Measurements from ENCODE around the gene MYT1. TPM values are rescaled to one million over a fixed set of nuclear protein-coding genes. Genes with fewer than 3 reads are reported as not detected.
A peak's percentile ranks its signal among the peaks of the same experiment; 100 is the strongest.

Gene MYT1
- total and polyA plus RNA-seq, 9 of the 15 experiments (the other 6 are each of a cell fraction or from before 2014, with no cell fraction given) = 0.02 to 0.12 (median 0.06) TPM; not detected in 4

DNA sequence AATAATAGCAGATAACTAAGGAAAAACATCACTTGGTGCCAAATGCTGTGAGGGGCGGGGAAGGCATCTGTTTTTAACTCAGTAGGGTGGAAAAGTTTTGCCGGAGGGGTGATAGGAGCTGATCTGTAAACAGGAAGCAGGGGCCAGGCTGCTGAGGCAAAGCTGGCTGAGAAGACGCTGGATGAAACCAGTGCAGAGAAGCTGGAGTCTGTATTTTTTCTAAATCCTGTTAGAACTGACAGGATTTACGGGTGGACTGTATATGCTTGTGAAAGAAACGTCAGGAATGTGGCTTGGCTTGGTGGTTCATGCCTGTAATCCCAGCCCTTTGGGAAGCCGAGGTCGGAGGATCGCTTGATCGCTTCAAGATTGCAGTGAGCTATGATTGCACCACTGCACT is 96.9 kb downstream of the MYT1 start (continued):
- TF ChIP-seq ZNF41 (CRISPR knock-in tag; conservative IDR thresholded peaks at IDR 0.05) (no peak), KAT8 (IDR thresholded peaks at IDR 0.05; ENCODE audit: low read depth) (no peak), SRSF9 (IDR thresholded peaks at IDR 0.05; ENCODE audit: borderline replicate concordance, low read depth, low read length) (no peak), RBM34 (IDR thresholded peaks at IDR 0.05; ENCODE audit: borderline replicate concordance, insufficient read depth, low read length) (no peak), RFX5 (IDR thresholded peaks at IDR 0.05; ENCODE audit: low read depth, low read length) (no peak)

DNA sequence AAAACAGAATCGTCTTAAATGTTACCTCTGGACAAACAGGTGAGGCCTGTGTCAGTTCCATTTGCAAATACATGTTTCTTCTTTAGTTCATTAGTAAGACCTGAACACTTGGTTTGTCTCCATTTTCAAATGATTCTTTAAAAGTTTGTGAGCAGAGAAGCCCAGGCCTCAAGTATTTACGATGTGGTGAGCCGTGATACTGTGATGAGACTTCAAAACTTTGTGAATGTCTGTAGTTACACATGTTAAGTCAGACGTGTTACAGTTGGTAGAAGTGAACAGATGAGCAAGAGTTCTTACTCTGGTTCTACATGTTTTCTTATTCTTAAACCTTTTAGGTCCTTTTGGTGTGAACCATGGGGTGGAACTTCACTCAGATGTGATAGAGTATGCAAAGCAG is 99.8 kb downstream of the MYT1 start:
- no peaks in the 10 kb centered on the region for H3K9me3 ChIP-seq (replicated peaks; ENCODE audit: control insufficient read depth, insufficient read depth, low read depth, low read length)
- TF ChIP-seq, protein P1, sequence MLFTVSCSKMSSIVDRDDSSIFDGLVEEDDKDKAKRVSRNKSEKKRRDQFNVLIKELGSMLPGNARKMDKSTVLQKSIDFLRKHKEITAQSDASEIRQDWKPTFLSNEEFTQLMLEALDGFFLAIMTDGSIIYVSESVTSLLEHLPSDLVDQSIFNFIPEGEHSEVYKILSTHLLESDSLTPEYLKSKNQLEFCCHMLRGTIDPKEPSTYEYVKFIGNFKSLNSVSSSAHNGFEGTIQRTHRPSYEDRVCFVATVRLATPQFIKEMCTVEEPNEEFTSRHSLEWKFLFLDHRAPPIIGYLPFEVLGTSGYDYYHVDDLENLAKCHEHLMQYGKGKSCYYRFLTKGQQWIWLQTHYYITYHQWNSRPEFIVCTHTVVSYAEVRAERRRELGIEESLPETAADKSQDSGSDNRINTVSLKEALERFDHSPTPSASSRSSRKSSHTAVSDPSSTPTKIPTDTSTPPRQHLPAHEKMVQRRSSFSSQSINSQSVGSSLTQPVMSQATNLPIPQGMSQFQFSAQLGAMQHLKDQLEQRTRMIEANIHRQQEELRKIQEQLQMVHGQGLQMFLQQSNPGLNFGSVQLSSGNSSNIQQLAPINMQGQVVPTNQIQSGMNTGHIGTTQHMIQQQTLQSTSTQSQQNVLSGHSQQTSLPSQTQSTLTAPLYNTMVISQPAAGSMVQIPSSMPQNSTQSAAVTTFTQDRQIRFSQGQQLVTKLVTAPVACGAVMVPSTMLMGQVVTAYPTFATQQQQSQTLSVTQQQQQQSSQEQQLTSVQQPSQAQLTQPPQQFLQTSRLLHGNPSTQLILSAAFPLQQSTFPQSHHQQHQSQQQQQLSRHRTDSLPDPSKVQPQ (CRISPR knock-in tag; IDR thresholded peaks at IDR 0.05; ENCODE audit: borderline replicate concordance) = no peak
- TF ChIP-seq SRF (CRISPR knock-in tag; IDR thresholded peaks at IDR 0.05) = no peak
- TF ChIP-seq, protein P2, sequence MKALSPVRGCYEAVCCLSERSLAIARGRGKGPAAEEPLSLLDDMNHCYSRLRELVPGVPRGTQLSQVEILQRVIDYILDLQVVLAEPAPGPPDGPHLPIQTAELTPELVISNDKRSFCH (CRISPR knock-in tag; IDR thresholded peaks at IDR 0.05) = no peak
- TF ChIP-seq, protein P2 (tag; IDR thresholded peaks at IDR 0.05) = no peak
- no peak for TF ChIP-seq KLF13 (tag; IDR thresholded peaks at IDR 0.05; ENCODE audit: borderline replicate concordance, low read depth)
- no peak for TF ChIP-seq BMI1 (IDR thresholded peaks at IDR 0.05; ENCODE audit: low read length)
- TF ChIP-seq, protein P3, sequence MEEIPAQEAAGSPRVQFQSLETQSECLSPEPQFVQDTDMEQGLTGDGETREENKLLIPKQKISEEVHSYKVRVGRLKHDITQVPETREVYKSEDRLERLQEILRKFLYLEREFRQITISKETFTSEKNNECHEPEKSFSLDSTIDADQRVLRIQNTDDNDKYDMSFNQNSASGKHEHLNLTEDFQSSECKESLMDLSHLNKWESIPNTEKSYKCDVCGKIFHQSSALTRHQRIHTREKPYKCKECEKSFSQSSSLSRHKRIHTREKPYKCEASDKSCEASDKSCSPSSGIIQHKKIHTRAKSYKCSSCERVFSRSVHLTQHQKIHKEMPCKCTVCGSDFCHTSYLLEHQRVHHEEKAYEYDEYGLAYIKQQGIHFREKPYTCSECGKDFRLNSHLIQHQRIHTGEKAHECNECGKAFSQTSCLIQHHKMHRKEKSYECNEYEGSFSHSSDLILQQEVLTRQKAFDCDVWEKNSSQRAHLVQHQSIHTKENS (CRISPR knock-in tag; IDR thresholded peaks at IDR 0.05) = no peak
- TF ChIP-seq TCF7 (IDR thresholded peaks at IDR 0.05; ENCODE audit: borderline replicate concordance) = no peak
- no peak for TF ChIP-seq FOXJ2 (tag; IDR thresholded peaks at IDR 0.05)
- TF ChIP-seq, protein P4, sequence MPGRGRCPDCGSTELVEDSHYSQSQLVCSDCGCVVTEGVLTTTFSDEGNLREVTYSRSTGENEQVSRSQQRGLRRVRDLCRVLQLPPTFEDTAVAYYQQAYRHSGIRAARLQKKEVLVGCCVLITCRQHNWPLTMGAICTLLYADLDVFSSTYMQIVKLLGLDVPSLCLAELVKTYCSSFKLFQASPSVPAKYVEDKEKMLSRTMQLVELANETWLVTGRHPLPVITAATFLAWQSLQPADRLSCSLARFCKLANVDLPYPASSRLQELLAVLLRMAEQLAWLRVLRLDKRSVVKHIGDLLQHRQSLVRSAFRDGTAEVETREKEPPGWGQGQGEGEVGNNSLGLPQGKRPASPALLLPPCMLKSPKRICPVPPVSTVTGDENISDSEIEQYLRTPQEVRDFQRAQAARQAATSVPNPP (IDR thresholded peaks at IDR 0.05; ENCODE audit: borderline replicate concordance, insufficient read depth, insufficient read length) = no peak
- H3K4me1 ChIP-seq (replicated peaks in 1 of 2; ENCODE audit: control insufficient read depth in 2 of 2, insufficient read depth in 2 of 2, low read length in 2 of 2) = 0 out of 5 replicates have a peak, but pooled peaks cover 0 to 3% of the 10 kb centered on the region in 2 experiments
- H2AFZ ChIP-seq (ENCODE audit: low read depth, low read length) = no peak overlapping the region
- no peak overlapping the region for H3K9ac ChIP-seq (ENCODE audit: insufficient read depth in 1 of 2, low read depth in 2 of 2, low read length in 2 of 2)
- POLR2A ChIA-PET = no interaction called here
- H3K27ac ChIP-seq (ENCODE audit: extremely low read depth, low read depth, low read length) = no peak overlapping the region
- H3K36me3 ChIP-seq (ENCODE audit: control insufficient read depth, insufficient read depth, low read length) = peaks cover 7% of the 10 kb centered on the region; the same call in 2 of the 3 replicates
- no peaks in the 10 kb centered on the region for H3K27me3 ChIP-seq (ENCODE audit: control insufficient read depth in 2 of 2, insufficient read depth in 2 of 2, low read length in 2 of 2)
- CTCF ChIA-PET (ENCODE audit: low intra/inter-chr PET ratio) = no interaction called here
- no peak for DNase-seq (ENCODE audit: extremely low read depth in 1 of 4, low spot score in 3 of 4)
- no peaks in the 10 kb centered on the region for H4K20me1 ChIP-seq (replicated peaks; ENCODE audit: control insufficient read depth, insufficient read depth, low read length)
- BruUV-seq (replicated peaks) = no TSS peak
- peaks cover 5% of the 10 kb centered on the region; the same call in 1 of the 3 replicates for H3K79me2 ChIP-seq (ENCODE audit: control insufficient read depth, insufficient read depth, low read length)
- intact Hi-C loops (cut with micrococcal nuclease) (no loop called here), in situ Hi-C loops (cut with MboI) (no loop called here)
- FAIRE-seq = peak; percentile 59
- no peak overlapping the region for H3K4me3 ChIP-seq
- 65% methylated on average over 4 of the region's 4 CpGs for WGBS (ENCODE audit: insufficient coverage, low coverage, missing lambda C conversion rate)
- no peak overlapping the region for H3K4me2 ChIP-seq (ENCODE audit: insufficient read depth, low read length)
- ATAC-seq = no peak
- H3K9me1 ChIP-seq (ENCODE audit: control insufficient read depth, insufficient read depth, low read length) = no peaks in the 10 kb centered on the region
